Measurements from ENCODE around the gene KRTAP17-1. TPM values are rescaled to one million over a fixed set of nuclear protein-coding genes. Genes with fewer than 3 reads are reported as not detected.

Gene KRTAP17-1
- total RNA-seq, 1 experiment from 2014 or later, result not detected

- Histone ChIP-seq H3K27ac (ENCODE audit: low read length) (no peak overlapping the region), H3K27me3 (ENCODE audit: control insufficient read depth, insufficient read depth, low read length) (peaks cover 2% of the 10 kb centered on the region; the same call in 1 of the 2 replicates), H3K4me1 (ENCODE audit: control insufficient read depth, insufficient read depth, low read length) (no peaks in the 10 kb centered on the region), H3K36me3 (ENCODE audit: control insufficient read depth, insufficient read depth, low read length) (no peaks in the 10 kb centered on the region), H3K4me3 (ENCODE audit: low read depth in 2 of 2, low read length in 2 of 2) (no peak overlapping the region), H3K9me3 (ENCODE audit: control insufficient read depth, insufficient read depth, low read depth, low read length) (no peaks in the 10 kb centered on the region)
- intact Hi-C loops (cut with micrococcal nuclease; ENCODE audit: unreplicated experiment), result no loop called here
- no TSS peak for BruUV-seq (replicated peaks)
- TF ChIP-seq CTCF (IDR thresholded peaks at IDR 0.05) (no peak), REST (IDR thresholded peaks at IDR 0.05; ENCODE audit: insufficient read depth in 1 of 2, low read depth in 2 of 2, low read length in 1 of 2) (no peak), TCF7L2 (IDR thresholded peaks at IDR 0.05; ENCODE audit: low read depth, low read length) (no peak), POLR2AphosphoS5 (IDR thresholded peaks at IDR 0.05; ENCODE audit: low read depth, low read length) (no peak), SIN3A (IDR thresholded peaks at IDR 0.05; ENCODE audit: borderline replicate concordance, insufficient read depth, low read depth, low read length) (no peak)
- in situ Hi-C loops (cut with HindIII; ENCODE audit: low pct_unique_long_range_greater_than_20kb, low sequenced_read_pairs), result no loop called here
- DNase-seq (ENCODE audit: low read depth, low spot score) (no peak), ATAC-seq (no peak)
- ChIA-PET POLR2A (no interaction called here), CTCF (no interaction called here)
Measured at GRCh38 chr17:41307647-41308046, 7.9 kb downstream of the KRTAP17-1 start.

- no peaks in the 10 kb centered on the region for H3K36me3 ChIP-seq (ENCODE audit: control insufficient read depth, insufficient read depth, low read length)
- no peak overlapping the region for H3K27ac ChIP-seq (ENCODE audit: low read length)
- POLR2A ChIA-PET, result no interaction called here
- no peak overlapping the region for H3K4me3 ChIP-seq (ENCODE audit: low read depth in 2 of 2, low read length in 2 of 2)
- in situ Hi-C loops (cut with HindIII; ENCODE audit: low pct_unique_long_range_greater_than_20kb, low sequenced_read_pairs) (no loop called here), intact Hi-C loops (cut with micrococcal nuclease; ENCODE audit: unreplicated experiment) (no loop called here)
- no peak for TF ChIP-seq TCF7L2 (IDR thresholded peaks at IDR 0.05; ENCODE audit: low read depth, low read length)
- no peak for TF ChIP-seq POLR2AphosphoS5 (IDR thresholded peaks at IDR 0.05; ENCODE audit: low read depth, low read length)
- no peaks in the 10 kb centered on the region for H3K9me3 ChIP-seq (ENCODE audit: control insufficient read depth, insufficient read depth, low read depth, low read length)
- H3K27me3 ChIP-seq (ENCODE audit: control insufficient read depth, insufficient read depth, low read length), result peaks cover 2% of the 10 kb centered on the region; the same call in 1 of the 2 replicates
- no peaks in the 10 kb centered on the region for H3K4me1 ChIP-seq (ENCODE audit: control insufficient read depth, insufficient read depth, low read length)
- ATAC-seq (no peak), DNase-seq (ENCODE audit: low read depth, low spot score) (no peak)
- CTCF ChIA-PET, result no interaction called here
- BruUV-seq (replicated peaks), result no TSS peak
Measured at GRCh38 chr17:41304091-41304490, 11.4 kb downstream of the KRTAP17-1 start.

GRCh38 chr17:41302981-41303380, 12.5 kb downstream of the KRTAP17-1 start:
- TF ChIP-seq SIN3A (IDR thresholded peaks at IDR 0.05; ENCODE audit: borderline replicate concordance, insufficient read depth, low read depth, low read length), result no peak
- TF ChIP-seq CTCF (IDR thresholded peaks at IDR 0.05), result no peak
- no peak for TF ChIP-seq POLR2AphosphoS5 (IDR thresholded peaks at IDR 0.05; ENCODE audit: low read depth, low read length)
- H3K27ac ChIP-seq (ENCODE audit: low read length), result no peak overlapping the region
- H3K9me3 ChIP-seq (ENCODE audit: control insufficient read depth, insufficient read depth, low read depth, low read length), result no peaks in the 10 kb centered on the region
- H3K4me3 ChIP-seq (ENCODE audit: low read depth in 2 of 2, low read length in 2 of 2), result no peak overlapping the region
- ATAC-seq, result no peak
- no peaks in the 10 kb centered on the region for H3K36me3 ChIP-seq (ENCODE audit: control insufficient read depth, insufficient read depth, low read length)
- intact Hi-C loops (cut with micrococcal nuclease; ENCODE audit: unreplicated experiment), result no loop called here
- no peak for DNase-seq (ENCODE audit: low read depth, low spot score)
- POLR2A ChIA-PET, result no interaction called here
- CTCF ChIA-PET, result no interaction called here
- no TSS peak for BruUV-seq (replicated peaks)
- in situ Hi-C loops (cut with HindIII; ENCODE audit: low pct_unique_long_range_greater_than_20kb, low sequenced_read_pairs), result no loop called here
- peaks cover 2% of the 10 kb centered on the region; the same call in 1 of the 2 replicates for H3K27me3 ChIP-seq (ENCODE audit: control insufficient read depth, insufficient read depth, low read length)
- H3K4me1 ChIP-seq (ENCODE audit: control insufficient read depth, insufficient read depth, low read length), result no peaks in the 10 kb centered on the region

All from Panc1 (cell line).